NCI-H1092 treated with DMSO at 0.1 percent for 48 hours (cell line): Measurements from ENCODE around the gene PGLYRP3.

Experiments
- DNase-seq: peaks from one replicate; lab custom pipeline; 2025; lab: John Stamatoyannopoulos, UW

Gene PGLYRP3

GRCh38 chr1:153260585-153261280 is 52.0 kb downstream of the PGLYRP3 start:
- DNase-seq: no peak

GRCh38 chr1:153259387-153259786 is 53.4 kb downstream of the PGLYRP3 start, which contains the start of gene LORICRIN:
Gene LORICRIN, plus strand, starts transcription at chr1:153259687. Its CDS starts 1,263 bp downstream, at chr1:153260950.
- DNase-seq: no peak

- no peak for DNase-seq
These were observed 59.1 kb downstream of the PGLYRP3 start for GRCh38 chr1:153253693-153254092.

GRCh38 chr1:153253076-153253475 is 59.7 kb downstream of the PGLYRP3 start:
- no peak for DNase-seq

- DNase-seq: no peak
These were observed 60.8 kb downstream of the PGLYRP3 start for GRCh38 chr1:153251988-153252387.

GRCh38 chr1:153251562-153251961 is 61.2 kb downstream of the PGLYRP3 start:
- DNase-seq: no peak

GRCh38 chr1:153251087-153251486 is 61.7 kb downstream of the PGLYRP3 start:
- no peak for DNase-seq

- DNase-seq: no peak
These were observed 62.6 kb downstream of the PGLYRP3 start for GRCh38 chr1:153250166-153250565.

- DNase-seq: no peak
These were observed 64.4 kb downstream of the PGLYRP3 start for GRCh38 chr1:153248176-153248879.
